Testis (tissue), 2 donors: ENCODE data around the gene GNB1L.

Source experiments
- POLR2A ChIP-seq: fragments of 450-650 bp; IDR thresholded peaks from one replicate; pipeline ENCODE4 v1.6.1; 2017; ENCODE audit warnings: antibody characterized with exemption, mild to moderate bottlenecking, moderate library complexity
- TF ChIP-seq, protein P1 (sequence below), 3 experiments: fragments of 450-650 bp in 2 of 3; fragments of 200-600 bp in 1 of 3; sonication (generic) in 1 of 3; IDR thresholded peaks; one replicate each; pipeline ENCODE4 v1.5.1; 2016 to 2019; ENCODE audit warnings: antibody characterized with exemption in 3 of 3, mild to moderate bottlenecking in 2 of 3, moderate library complexity in 1 of 3

- TF ChIP-seq, protein P1, sequence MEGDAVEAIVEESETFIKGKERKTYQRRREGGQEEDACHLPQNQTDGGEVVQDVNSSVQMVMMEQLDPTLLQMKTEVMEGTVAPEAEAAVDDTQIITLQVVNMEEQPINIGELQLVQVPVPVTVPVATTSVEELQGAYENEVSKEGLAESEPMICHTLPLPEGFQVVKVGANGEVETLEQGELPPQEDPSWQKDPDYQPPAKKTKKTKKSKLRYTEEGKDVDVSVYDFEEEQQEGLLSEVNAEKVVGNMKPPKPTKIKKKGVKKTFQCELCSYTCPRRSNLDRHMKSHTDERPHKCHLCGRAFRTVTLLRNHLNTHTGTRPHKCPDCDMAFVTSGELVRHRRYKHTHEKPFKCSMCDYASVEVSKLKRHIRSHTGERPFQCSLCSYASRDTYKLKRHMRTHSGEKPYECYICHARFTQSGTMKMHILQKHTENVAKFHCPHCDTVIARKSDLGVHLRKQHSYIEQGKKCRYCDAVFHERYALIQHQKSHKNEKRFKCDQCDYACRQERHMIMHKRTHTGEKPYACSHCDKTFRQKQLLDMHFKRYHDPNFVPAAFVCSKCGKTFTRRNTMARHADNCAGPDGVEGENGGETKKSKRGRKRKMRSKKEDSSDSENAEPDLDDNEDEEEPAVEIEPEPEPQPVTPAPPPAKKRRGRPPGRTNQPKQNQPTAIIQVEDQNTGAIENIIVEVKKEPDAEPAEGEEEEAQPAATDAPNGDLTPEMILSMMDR (IDR thresholded peaks at IDR 0.05), result no peak
- no peak for TF ChIP-seq POLR2A
Observed at GRCh38 chr22:19819208-19819910, 35.3 kb downstream of the GNB1L start.
